ENCODE measurements around the gene FBXL4.
"Not testable (repeated sequence)": the region's sequence is repeated elsewhere in the genome, so short reads cannot be mapped to it uniquely, and the experiment has no call there.

The FBXL4 gene

GRCh38 chr6:98920904-98921431 lies 26.8 kb downstream of the FBXL4 start:
- no peak for DNase-seq (ENCODE audit: insufficient read length)
- TF ChIP-seq POLR2AphosphoS5 (IDR thresholded peaks at IDR 0.05; ENCODE audit: low read depth, low read length) (no peak), POLR2A (IDR thresholded peaks at IDR 0.05; ENCODE audit: low read depth, low read length) (no peak), TAF1 (IDR thresholded peaks at IDR 0.05; ENCODE audit: borderline replicate concordance, low read depth, low read length) (no peak)
- no peak for FAIRE-seq

GRCh38 chr6:98910946-98911345 lies 36.8 kb downstream of the FBXL4 start:
- not testable (repeated sequence) for FAIRE-seq; DNase-seq (ENCODE audit: insufficient read length)

DNA sequence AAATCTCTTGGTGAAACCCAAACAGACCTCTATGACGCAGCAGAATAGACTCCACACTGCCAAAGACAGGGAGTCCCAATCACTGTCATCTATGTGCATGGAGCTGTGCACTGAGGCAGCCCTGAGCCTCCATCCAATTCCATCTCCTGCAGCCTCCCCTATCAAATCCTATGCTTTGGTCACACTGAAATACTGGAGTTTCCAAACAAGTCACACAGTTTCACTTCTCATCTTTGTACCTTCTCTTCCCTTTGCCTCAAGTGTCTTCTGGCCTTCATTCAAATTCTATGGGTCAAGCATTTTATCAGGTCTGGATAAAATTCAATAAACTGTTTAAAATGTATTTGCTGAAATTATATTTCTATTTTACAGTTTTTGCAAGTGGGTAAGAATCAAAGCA lies 38.5 kb downstream of the FBXL4 start:
- no peak for TF ChIP-seq POLR2A (IDR thresholded peaks at IDR 0.05; ENCODE audit: low read depth, low read length)
- no peak for TF ChIP-seq POLR2AphosphoS5 (IDR thresholded peaks at IDR 0.05; ENCODE audit: low read depth, low read length)
- no peak for TF ChIP-seq TAF1 (IDR thresholded peaks at IDR 0.05; ENCODE audit: borderline replicate concordance, low read depth, low read length)
- DNase-seq (ENCODE audit: insufficient read length): no peak
- FAIRE-seq: no peak

GRCh38 chr6:98906342-98906741 lies 41.4 kb downstream of the FBXL4 start:
- FAIRE-seq; DNase-seq (ENCODE audit: insufficient read length): not testable (repeated sequence)

DNA sequence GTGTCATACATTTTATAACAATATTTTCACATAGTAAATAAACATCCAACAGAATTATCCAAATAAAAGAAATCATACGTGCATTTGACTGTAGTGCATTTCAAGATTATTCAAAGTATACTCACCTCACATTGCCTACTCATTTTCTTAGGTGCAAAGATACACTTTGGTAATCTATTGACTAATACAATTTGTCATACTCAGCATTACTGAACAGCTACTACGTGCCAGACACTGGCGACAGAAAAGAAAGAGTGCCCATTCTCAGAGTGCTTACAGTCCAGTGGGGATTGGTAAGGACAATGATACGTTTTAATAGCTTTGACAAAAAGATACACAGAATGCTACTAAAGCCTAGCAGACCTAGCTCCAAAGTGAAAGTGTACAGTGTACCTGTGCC lies 42.0 kb downstream of the FBXL4 start:
- no peak for DNase-seq (ENCODE audit: insufficient read length)
- TF ChIP-seq POLR2A (IDR thresholded peaks at IDR 0.05; ENCODE audit: low read depth, low read length) (no peak), POLR2AphosphoS5 (IDR thresholded peaks at IDR 0.05; ENCODE audit: low read depth, low read length) (no peak), TAF1 (IDR thresholded peaks at IDR 0.05; ENCODE audit: borderline replicate concordance, low read depth, low read length) (no peak)
- FAIRE-seq: no peak

- no peak for FAIRE-seq
- TF ChIP-seq POLR2A (IDR thresholded peaks at IDR 0.05; ENCODE audit: low read depth, low read length) (no peak), TAF1 (IDR thresholded peaks at IDR 0.05; ENCODE audit: borderline replicate concordance, low read depth, low read length) (no peak), POLR2AphosphoS5 (IDR thresholded peaks at IDR 0.05; ENCODE audit: low read depth, low read length) (no peak)
- no peak for DNase-seq (ENCODE audit: insufficient read length)
These were observed 43.6 kb downstream of the FBXL4 start for GRCh38 chr6:98904096-98904495.

GRCh38 chr6:98900706-98901105 lies 47.0 kb downstream of the FBXL4 start:
- TF ChIP-seq POLR2AphosphoS5 (IDR thresholded peaks at IDR 0.05; ENCODE audit: low read depth, low read length) (no peak), TAF1 (IDR thresholded peaks at IDR 0.05; ENCODE audit: borderline replicate concordance, low read depth, low read length) (no peak), POLR2A (IDR thresholded peaks at IDR 0.05; ENCODE audit: low read depth, low read length) (no peak)
- no peak for DNase-seq (ENCODE audit: insufficient read length)
- FAIRE-seq: no peak

DNA sequence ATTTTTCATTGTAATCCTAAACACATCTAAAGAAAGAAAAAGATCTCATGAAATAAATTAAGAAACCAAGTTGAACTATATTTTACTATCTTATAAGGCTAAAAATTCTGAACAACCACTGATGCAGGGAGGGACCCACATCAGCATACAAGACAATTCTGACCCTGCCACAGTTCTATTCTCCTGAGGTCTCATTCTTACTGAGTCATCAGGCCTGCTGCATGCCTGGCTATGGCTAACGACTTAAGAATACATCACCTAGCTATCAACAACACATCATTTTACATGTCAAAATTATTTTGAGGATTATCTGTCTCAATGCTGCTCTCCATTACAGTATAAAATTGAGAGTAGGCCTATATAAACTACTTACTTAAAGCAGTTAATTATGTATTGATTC lies 52.9 kb downstream of the FBXL4 start:
- no peak for TF ChIP-seq POLR2AphosphoS5 (IDR thresholded peaks at IDR 0.05; ENCODE audit: low read depth, low read length)
- no peak for TF ChIP-seq TAF1 (IDR thresholded peaks at IDR 0.05; ENCODE audit: borderline replicate concordance, low read depth, low read length)
- no peak for TF ChIP-seq POLR2A (IDR thresholded peaks at IDR 0.05; ENCODE audit: low read depth, low read length)
- no peak for DNase-seq (ENCODE audit: insufficient read length)
- FAIRE-seq: no peak

- no peak for DNase-seq (ENCODE audit: insufficient read length)
- FAIRE-seq: no peak
These were observed 60.1 kb downstream of the FBXL4 start for GRCh38 chr6:98887650-98888049.

DNA sequence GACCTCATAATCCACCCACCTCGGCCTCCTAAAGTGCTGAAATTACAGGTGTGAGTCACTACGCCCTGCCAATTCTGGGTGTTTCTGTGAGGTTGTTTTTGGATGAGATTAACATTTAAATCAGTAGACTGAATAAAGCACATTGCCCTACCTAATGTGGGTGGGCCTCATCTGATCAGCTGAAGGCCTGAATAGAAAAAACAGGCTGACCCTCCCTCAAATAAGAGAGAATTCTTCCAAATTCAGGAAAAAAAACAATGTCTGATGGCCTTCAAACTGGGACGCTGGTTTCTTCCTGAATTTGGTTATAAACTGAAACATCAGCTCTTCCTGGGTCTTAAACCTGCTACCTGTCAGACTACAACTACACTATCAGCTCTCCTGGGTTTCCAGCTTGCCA lies 62.4 kb downstream of the FBXL4 start:
- FAIRE-seq: no peak
- DNase-seq (ENCODE audit: insufficient read length): no peak
- TF ChIP-seq TAF1 (IDR thresholded peaks at IDR 0.05; ENCODE audit: borderline replicate concordance, low read depth, low read length): no peak
- no peak for TF ChIP-seq POLR2AphosphoS5 (IDR thresholded peaks at IDR 0.05; ENCODE audit: low read depth, low read length)
- no peak for TF ChIP-seq POLR2A (IDR thresholded peaks at IDR 0.05; ENCODE audit: low read depth, low read length)

More at GRCh38 chr6:98887650-98888049, 60.1 kb downstream of the FBXL4 start:
- TF ChIP-seq POLR2A (IDR thresholded peaks at IDR 0.05; ENCODE audit: low read depth, low read length): no peak
- no peak for TF ChIP-seq POLR2AphosphoS5 (IDR thresholded peaks at IDR 0.05; ENCODE audit: low read depth, low read length)
- TF ChIP-seq TAF1 (IDR thresholded peaks at IDR 0.05; ENCODE audit: borderline replicate concordance, low read depth, low read length): no peak

DNA sequence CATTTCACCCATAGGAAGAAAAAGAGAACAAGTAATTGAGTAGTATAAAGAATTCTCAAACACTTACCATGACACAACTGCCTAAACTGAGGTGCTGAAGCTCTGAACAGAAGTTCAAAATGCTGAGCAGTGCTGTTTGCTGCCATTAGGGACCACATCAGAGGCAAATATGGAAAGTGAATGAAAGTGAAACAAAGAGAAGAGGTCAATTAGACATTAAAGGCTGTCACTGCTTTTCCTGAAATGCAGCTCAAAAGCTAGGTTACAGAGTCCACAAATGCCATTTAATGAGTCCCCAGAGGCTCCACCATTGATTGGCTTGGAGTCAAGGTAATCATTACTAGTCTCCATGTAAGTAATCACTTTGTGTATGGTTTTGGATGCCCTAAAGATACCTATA lies 67.3 kb downstream of the FBXL4 start:
- TF ChIP-seq POLR2A (IDR thresholded peaks at IDR 0.05; ENCODE audit: low read depth, low read length) (no peak), TAF1 (IDR thresholded peaks at IDR 0.05; ENCODE audit: borderline replicate concordance, low read depth, low read length) (no peak), POLR2AphosphoS5 (IDR thresholded peaks at IDR 0.05; ENCODE audit: low read depth, low read length) (no peak)
- no peak for FAIRE-seq
- no peak for DNase-seq (ENCODE audit: insufficient read length)

DNA sequence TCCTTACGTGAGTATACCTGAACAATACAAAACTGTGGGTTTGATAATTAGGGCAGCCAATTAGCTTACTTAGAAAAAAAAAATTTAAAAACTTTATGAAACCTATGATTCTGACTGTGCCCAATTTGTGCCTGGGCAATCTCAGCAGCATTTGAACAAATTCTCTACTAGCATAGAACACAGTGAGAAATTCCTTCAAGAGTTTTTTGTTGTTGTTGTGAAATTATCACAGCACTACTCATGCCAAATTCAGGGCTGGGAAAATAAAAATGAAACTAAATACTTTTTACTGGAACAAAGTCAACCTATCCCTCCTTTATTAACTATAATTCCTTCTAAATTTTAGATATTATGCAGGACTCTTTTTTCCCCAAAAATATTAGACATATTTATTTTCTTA lies 70.5 kb downstream of the FBXL4 start:
- FAIRE-seq: no peak

GRCh38 chr6:98875375-98875774 lies 72.4 kb downstream of the FBXL4 start:
- no peak for DNase-seq (ENCODE audit: insufficient read length)
- FAIRE-seq: no peak
- TF ChIP-seq TAF1 (IDR thresholded peaks at IDR 0.05; ENCODE audit: borderline replicate concordance, low read depth, low read length): no peak
- no peak for TF ChIP-seq POLR2A (IDR thresholded peaks at IDR 0.05; ENCODE audit: low read depth, low read length)
- no peak for TF ChIP-seq POLR2AphosphoS5 (IDR thresholded peaks at IDR 0.05; ENCODE audit: low read depth, low read length)

More for the DNA sequence above, 70.5 kb downstream of the FBXL4 start:
- no peak for DNase-seq (ENCODE audit: insufficient read length)
- no peak for TF ChIP-seq POLR2AphosphoS5 (IDR thresholded peaks at IDR 0.05; ENCODE audit: low read depth, low read length)
- no peak for TF ChIP-seq TAF1 (IDR thresholded peaks at IDR 0.05; ENCODE audit: borderline replicate concordance, low read depth, low read length)
- TF ChIP-seq POLR2A (IDR thresholded peaks at IDR 0.05; ENCODE audit: low read depth, low read length): no peak

Measured in GM12892 (cell line).